MG63 (cell line): ENCODE measurements around the gene TPRX1. TPM values are rescaled to one million over a fixed set of nuclear protein-coding genes. Genes with fewer than 3 reads are reported as not detected.
A peak's percentile ranks its signal among the peaks of the same experiment; 100 is the strongest.
"Not testable (repeated sequence)": the region's sequence is repeated elsewhere in the genome, so short reads cannot be mapped to it uniquely, and the experiment has no call there.

Experiments
- DNase-seq: peaks from one replicate; pipeline ENCODE4 v3.0.0-alpha.2; 2020
- H3K27me3 ChIP-seq: fragments of 250-450 bp; sonication (Bioruptor Pico); 2 replicates; pipeline ENCODE4 v1.5.1; 2020; ENCODE audit warnings: mild to moderate bottlenecking, moderate library complexity
- H3K36me3 ChIP-seq: fragments of 250-450 bp; sonication (Bioruptor Pico); 2 replicates; pipeline ENCODE4 v1.5.1; 2020; ENCODE audit warnings: mild to moderate bottlenecking, moderate library complexity
- H3K4me3 ChIP-seq: fragments of 250-450 bp; sonication (Bioruptor Pico); 2 replicates; pipeline ENCODE4 v1.5.1; 2020; ENCODE audit warnings: mild to moderate bottlenecking, moderate library complexity
- H3K9me3 ChIP-seq: fragments of 250-450 bp; sonication (Bioruptor Pico); 2 replicates; pipeline ENCODE4 v1.5.1; 2020; ENCODE audit warnings: mild to moderate bottlenecking, moderate library complexity
- total RNA-seq: library from RNA; depleted of rRNA; stranded (reverse); fragments of >200 nt; shearing (Covaris generic); gene quantifications from 2 replicates; pipeline ENCODE4 v1.2.3, GENCODE V29; 2014; ENCODE audit warnings: low replicate concordance; rRNA removed

Gene TPRX1
- not detected in 2 replicates for total RNA-seq

GRCh38 chr19:47804451-47804850 lies at the start of gene TPRX1:
Gene TPRX1, minus strand, starts transcription at chr19:47804551. Its CDS starts 12 bp downstream, at chr19:47804539.
- not testable (repeated sequence) for H3K9me3 ChIP-seq, H3K27me3 ChIP-seq, H3K4me3 ChIP-seq, DNase-seq, H3K36me3 ChIP-seq

- Histone ChIP-seq H3K9me3 (no peaks in the 10 kb centered on the region), H3K27me3 (peaks cover 15% of the 10 kb centered on the region)
Observed at GRCh38 chr19:47853003-47853402, 48.7 kb upstream of the TPRX1 start.

GRCh38 chr19:47848823-47849473 lies 44.6 kb upstream of the TPRX1 start:
- no peaks in the 10 kb centered on the region for H3K9me3 ChIP-seq
- DNase-seq: peak; percentile 39

More at GRCh38 chr19:47853003-47853402, 48.7 kb upstream of the TPRX1 start:
- Histone ChIP-seq H3K4me3 (no peak overlapping the region), H3K36me3 (no peaks in the 10 kb centered on the region)
- no peak for DNase-seq

GRCh38 chr19:47848425-47848822 lies 44.1 kb upstream of the TPRX1 start:
- Histone ChIP-seq H3K27me3 (peaks cover 19% of the 10 kb centered on the region), H3K4me3 (no peak overlapping the region), H3K9me3 (no peaks in the 10 kb centered on the region), H3K36me3 (no peaks in the 10 kb centered on the region)
- no peak for DNase-seq

More at GRCh38 chr19:47848823-47849473, 44.6 kb upstream of the TPRX1 start:
- H3K36me3 ChIP-seq: no peaks in the 10 kb centered on the region
- peaks cover 19% of the 10 kb centered on the region for H3K27me3 ChIP-seq
- peak overlapping the region; percentile 17; the same call in 1 of the 2 replicates for H3K4me3 ChIP-seq

GRCh38 chr19:47842941-47843340 lies 38.6 kb upstream of the TPRX1 start:
- peaks cover 4% of the 10 kb centered on the region for H3K27me3 ChIP-seq
- no peaks in the 10 kb centered on the region for H3K36me3 ChIP-seq
- no peak overlapping the region for H3K4me3 ChIP-seq
- no peak for DNase-seq
- H3K9me3 ChIP-seq: no peaks in the 10 kb centered on the region

- no peak overlapping the region for H3K4me3 ChIP-seq
- no peaks in the 10 kb centered on the region for H3K27me3 ChIP-seq
- H3K36me3 ChIP-seq: no peaks in the 10 kb centered on the region
- no peak for DNase-seq
- no peaks in the 10 kb centered on the region for H3K9me3 ChIP-seq
Observed at GRCh38 chr19:47839913-47840312, 35.6 kb upstream of the TPRX1 start.

- no peaks in the 10 kb centered on the region for H3K9me3 ChIP-seq
- no peak overlapping the region for H3K4me3 ChIP-seq
- H3K36me3 ChIP-seq: no peaks in the 10 kb centered on the region
- DNase-seq: no peak
- no peaks in the 10 kb centered on the region for H3K27me3 ChIP-seq
Observed at GRCh38 chr19:47839411-47839810, 35.1 kb upstream of the TPRX1 start.

GRCh38 chr19:47836038-47836437 lies 31.7 kb upstream of the TPRX1 start:
- H3K36me3 ChIP-seq: no peaks in the 10 kb centered on the region
- no peak for DNase-seq
- no peaks in the 10 kb centered on the region for H3K9me3 ChIP-seq
- H3K27me3 ChIP-seq: peaks cover 3% of the 10 kb centered on the region; the same call in 1 of the 2 replicates
- no peak overlapping the region for H3K4me3 ChIP-seq

GRCh38 chr19:47832723-47833122 lies 28.4 kb upstream of the TPRX1 start:
- DNase-seq: no peak
- Histone ChIP-seq H3K36me3 (no peaks in the 10 kb centered on the region), H3K9me3 (no peaks in the 10 kb centered on the region), H3K4me3 (no peak overlapping the region), H3K27me3 (peaks cover 10% of the 10 kb centered on the region)

- no peak overlapping the region for H3K4me3 ChIP-seq
- DNase-seq: no peak
- H3K36me3 ChIP-seq: no peaks in the 10 kb centered on the region
- peaks cover 6% of the 10 kb centered on the region; the same call in 1 of the 2 replicates for H3K9me3 ChIP-seq
- peaks cover 10% of the 10 kb centered on the region for H3K27me3 ChIP-seq
Observed at GRCh38 chr19:47826800-47827199, 22.4 kb upstream of the TPRX1 start.

- DNase-seq: no peak
- Histone ChIP-seq H3K27me3 (peaks cover 5% of the 10 kb centered on the region), H3K4me3 (no peak overlapping the region), H3K9me3 (peaks cover 6% of the 10 kb centered on the region; the same call in 1 of the 2 replicates), H3K36me3 (no peaks in the 10 kb centered on the region)
Observed at GRCh38 chr19:47824396-47824795, 20.0 kb upstream of the TPRX1 start.

GRCh38 chr19:47821460-47822020 lies 17.2 kb upstream of the TPRX1 start, which contains the start of gene CRX:
Gene CRX, plus strand, starts transcription at chr19:47821937. Its CDS starts 12,507 bp downstream, at chr19:47834444.
- H3K36me3 ChIP-seq: no peaks in the 10 kb centered on the region
- no peak for DNase-seq
- H3K4me3 ChIP-seq: no peak within 1 kb of the TSS
- peaks cover under 1% of the 10 kb centered on the region; the same call in 1 of the 2 replicates for H3K9me3 ChIP-seq
- peaks cover 5% of the 10 kb centered on the region for H3K27me3 ChIP-seq

GRCh38 chr19:47820410-47820809 lies 16.1 kb upstream of the TPRX1 start:
- DNase-seq: no peak
- Histone ChIP-seq H3K4me3 (no peak overlapping the region), H3K9me3 (no peaks in the 10 kb centered on the region), H3K27me3 (peaks cover 5% of the 10 kb centered on the region), H3K36me3 (no peaks in the 10 kb centered on the region)

GRCh38 chr19:47819858-47820257 lies 15.5 kb upstream of the TPRX1 start:
- no peak for DNase-seq
- Histone ChIP-seq H3K36me3 (no peaks in the 10 kb centered on the region), H3K27me3 (peaks cover 5% of the 10 kb centered on the region), H3K9me3 (no peaks in the 10 kb centered on the region), H3K4me3 (no peak overlapping the region)

GRCh38 chr19:47818221-47818620 lies 13.9 kb upstream of the TPRX1 start:
- H3K36me3 ChIP-seq, H3K9me3 ChIP-seq, H3K4me3 ChIP-seq, H3K27me3 ChIP-seq, DNase-seq: not testable (repeated sequence)

- H3K9me3 ChIP-seq, DNase-seq, H3K27me3 ChIP-seq, H3K4me3 ChIP-seq, H3K36me3 ChIP-seq: not testable (repeated sequence)
Observed at GRCh38 chr19:47816270-47816669, 11.9 kb upstream of the TPRX1 start.

- Histone ChIP-seq H3K9me3 (no peaks in the 10 kb centered on the region), H3K27me3 (no peaks in the 10 kb centered on the region), H3K36me3 (no peaks in the 10 kb centered on the region), H3K4me3 (no peak overlapping the region)
- DNase-seq: no peak
Observed at GRCh38 chr19:47813995-47814328, 9.6 kb upstream of the TPRX1 start.
